ENCODE data around the gene SHANK3. TPM values are rescaled to one million over a fixed set of nuclear protein-coding genes. Genes with fewer than 3 reads are reported as not detected.

Gene SHANK3
- total and polyA plus RNA-seq, 2 donors (not counting 3 experiments of a cell fraction or from before 2014, with no cell fraction given), result 26.1 to 158 TPM

DNA sequence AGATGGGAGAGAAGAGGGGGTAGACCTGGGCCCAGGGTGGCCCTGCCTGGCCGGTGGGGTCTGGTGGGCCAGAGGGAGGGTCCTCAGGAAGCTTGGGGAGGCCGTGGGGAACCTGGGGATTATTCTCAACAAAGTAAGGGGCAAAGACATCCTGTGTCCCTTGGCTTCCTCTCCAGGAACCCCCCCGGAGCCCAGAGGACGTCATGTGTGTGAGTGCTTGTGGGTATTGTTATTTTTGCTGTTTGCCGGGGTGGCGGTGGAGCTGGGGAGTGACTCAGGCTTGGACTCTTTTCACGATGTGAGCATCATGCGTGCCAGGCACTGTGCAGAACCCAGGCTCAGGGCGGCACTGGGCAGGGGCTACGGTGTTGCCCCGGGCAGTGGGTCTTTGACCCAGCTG lies 982 bp upstream of the SHANK3 start:
- H3K9ac ChIP-seq (replicated peaks; ENCODE audit: extremely low read depth, insufficient read depth, low read length), result peak overlapping the region; percentile 64
- no TSS peak for BruUV-seq (replicated peaks)
- peak; percentile 85 for FAIRE-seq

DNA sequence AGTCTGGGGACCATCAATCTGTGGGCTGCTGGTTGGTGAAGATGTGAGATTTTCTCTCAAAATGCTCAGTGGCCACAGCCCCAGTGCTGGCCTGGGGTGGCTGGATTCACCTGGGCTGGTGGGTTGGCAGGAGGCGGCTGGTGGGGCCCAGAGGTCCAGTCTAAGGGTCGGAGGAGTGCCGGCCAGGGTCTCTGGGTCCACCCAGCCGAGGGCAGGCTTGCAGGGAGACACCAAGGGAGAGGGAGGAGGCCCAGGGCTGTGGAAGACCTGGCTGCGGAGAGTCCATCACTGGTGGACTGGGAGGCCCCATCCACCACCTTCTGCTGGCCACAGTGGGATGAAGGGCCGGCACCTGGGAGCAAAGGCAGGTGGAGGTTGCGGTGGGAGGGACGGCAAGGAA lies 582 bp upstream of the SHANK3 start:
- intact Hi-C loops (cut with micrococcal nuclease), result loop anchor here (1.0 to 5.0 kb wide), 6 partner anchors 16 to 147 kb away; partner anchors contain the start of genes ARSA, CPT1B and SCO2
- peaks cover 34% of the 10 kb centered on the region for H3K79me2 ChIP-seq (ENCODE audit: control insufficient read depth, insufficient read depth, low read length)
- peaks cover 0 to 20% of the 10 kb centered on the region in 2 experiments for H3K36me3 ChIP-seq (ENCODE audit: control insufficient read depth in 2 of 2, extremely low read depth in 1 of 2, insufficient read depth in 2 of 2, low read length in 2 of 2)
- TF ChIP-seq MAX (IDR thresholded peaks at IDR 0.05; ENCODE audit: insufficient read depth, insufficient read length) (no peak), MYC (IDR thresholded peaks at IDR 0.05; ENCODE audit: low read depth, low read length) (no peak), EZH2 (IDR thresholded peaks at IDR 0.05; ENCODE audit: borderline replicate concordance, low read depth, low read length, severe bottlenecking) (no peak), POLR2A (IDR thresholded peaks at IDR 0.05; ENCODE audit: low read depth, low read length) (no peak), POLR2AphosphoS5 (IDR thresholded peaks at IDR 0.05; ENCODE audit: insufficient read depth, low read depth, low read length) (no peak), CTCF (IDR thresholded peaks at IDR 0.05; ENCODE audit: extremely low read depth in 1 of 2, insufficient read depth in 1 of 2, low read depth in 1 of 2, low read length in 2 of 2) (no peak), GATA2 (IDR thresholded peaks at IDR 0.05; ENCODE audit: insufficient read depth, insufficient read length, low read depth, low read length) (no peak), FOS (IDR thresholded peaks at IDR 0.05; ENCODE audit: borderline replicate concordance, insufficient read depth, low read length) (no peak), JUN (IDR thresholded peaks at IDR 0.05; ENCODE audit: borderline replicate concordance, insufficient read depth, insufficient read length, low read depth) (no peak)
- peak overlapping the region in 1 of 3 experiments; percentile 74 for H3K4me3 ChIP-seq (replicated peaks in 1 of 3; ENCODE audit: insufficient read depth in 1 of 3, low read depth in 1 of 3, low read length in 3 of 3)
- no peaks in the 10 kb centered on the region for H3K27me3 ChIP-seq (ENCODE audit: control insufficient read depth in 2 of 2, insufficient read depth in 2 of 2, low read length in 2 of 2)
- DNase-seq (ENCODE audit: low read depth, low spot score) (no peak), FAIRE-seq (no peak)
- H3K27ac ChIP-seq (ENCODE audit: insufficient read depth, low read depth, low read length), result peak overlapping the region; percentile 94
- ChIA-PET CTCF (interaction anchor here (1.0 to 6.1 kb wide), 5 partner anchors 13 to 51 kb away, joined by 3 to 64 read pairs (median 9); partner anchors contain the start of gene ARSA), POLR2A (interaction anchor here (0.9 kb wide), 1 partner anchor 44 kb away, joined by 3 read pairs; the partner anchor contains the start of gene ARSA)
- H3K4me1 ChIP-seq (ENCODE audit: control insufficient read depth, extremely low read depth, insufficient read depth, low read length), result peaks cover 31% of the 10 kb centered on the region
- H3K9me3 ChIP-seq (replicated peaks; ENCODE audit: control insufficient read depth, insufficient read depth, low read length), result no peaks in the 10 kb centered on the region
- dilution Hi-C loops (cut with MboI; ENCODE audit: extremely low pct_ligation_motif_present, low sequenced_read_pairs), result no loop called here
- H3K4me2 ChIP-seq (ENCODE audit: insufficient read depth, low read length), result peak overlapping the region; percentile 28
- H2AFZ ChIP-seq (ENCODE audit: low read depth, low read length), result no peak overlapping the region
- BruUV-seq (replicated peaks), result no TSS peak
- H3K9me1 ChIP-seq (replicated peaks; ENCODE audit: control insufficient read depth, extremely low read depth, insufficient read depth, low read length), result no peaks in the 10 kb centered on the region
- no peaks in the 10 kb centered on the region for H4K20me1 ChIP-seq (replicated peaks; ENCODE audit: control insufficient read depth, extremely low read depth, insufficient read depth, low read length)
- peak overlapping the region; percentile 64 for H3K9ac ChIP-seq (replicated peaks; ENCODE audit: extremely low read depth, insufficient read depth, low read length)

More for the DNA sequence above, 982 bp upstream of the SHANK3 start:
- CTCF ChIA-PET, result interaction anchor here (1.0 to 6.1 kb wide), 3 partner anchors 13 to 51 kb away, joined by 3 to 64 read pairs (median 22); no protein-coding TSS in a partner anchor
- H3K4me2 ChIP-seq (ENCODE audit: insufficient read depth, low read length), result peak overlapping the region; percentile 28
- POLR2A ChIA-PET, result no interaction called here
- TF ChIP-seq EZH2 (IDR thresholded peaks at IDR 0.05; ENCODE audit: borderline replicate concordance, low read depth, low read length, severe bottlenecking) (no peak), POLR2AphosphoS5 (IDR thresholded peaks at IDR 0.05; ENCODE audit: insufficient read depth, low read depth, low read length) (peak; percentile 27), MYC (IDR thresholded peaks at IDR 0.05; ENCODE audit: low read depth, low read length) (no peak), FOS (IDR thresholded peaks at IDR 0.05; ENCODE audit: borderline replicate concordance, insufficient read depth, low read length) (peak; percentile 50)
- H2AFZ ChIP-seq (ENCODE audit: low read depth, low read length), result peak overlapping the region; percentile 21
- H3K9me1 ChIP-seq (replicated peaks; ENCODE audit: control insufficient read depth, extremely low read depth, insufficient read depth, low read length), result no peaks in the 10 kb centered on the region
- no peaks in the 10 kb centered on the region for H4K20me1 ChIP-seq (replicated peaks; ENCODE audit: control insufficient read depth, extremely low read depth, insufficient read depth, low read length)
- H3K36me3 ChIP-seq (ENCODE audit: control insufficient read depth in 2 of 2, extremely low read depth in 1 of 2, insufficient read depth in 2 of 2, low read length in 2 of 2), result peaks cover 0 to 16% of the 10 kb centered on the region in 2 experiments
- dilution Hi-C loops (cut with MboI; ENCODE audit: extremely low pct_ligation_motif_present, low sequenced_read_pairs), result no loop called here
- peaks cover 30% of the 10 kb centered on the region for H3K79me2 ChIP-seq (ENCODE audit: control insufficient read depth, insufficient read depth, low read length)
- H3K9me3 ChIP-seq (replicated peaks; ENCODE audit: control insufficient read depth, insufficient read depth, low read length), result no peaks in the 10 kb centered on the region
- peak; percentile 56 for DNase-seq (ENCODE audit: low read depth, low spot score)
- H3K27ac ChIP-seq (ENCODE audit: insufficient read depth, low read depth, low read length), result peak overlapping the region; percentile 94
- peaks cover 27% of the 10 kb centered on the region for H3K4me1 ChIP-seq (ENCODE audit: control insufficient read depth, extremely low read depth, insufficient read depth, low read length)
- intact Hi-C loops (cut with micrococcal nuclease), result loop anchor here (1.0 to 5.0 kb wide), 6 partner anchors 15 to 146 kb away; partner anchors contain the start of genes ARSA, CPT1B and SCO2
- H3K27me3 ChIP-seq (ENCODE audit: control insufficient read depth in 2 of 2, insufficient read depth in 2 of 2, low read length in 2 of 2), result no peaks in the 10 kb centered on the region
- no peak overlapping the region for H3K4me3 ChIP-seq (replicated peaks in 1 of 3; ENCODE audit: insufficient read depth in 1 of 3, low read depth in 1 of 3, low read length in 3 of 3)

All from endothelial cell of umbilical vein (primary cell).